Glomerular visceral epithelial cell (primary cell): ENCODE results near the gene CYP2D6.
A peak's percentile ranks its signal among the peaks of the same experiment; 100 is the strongest.

Source experiments
- DNase-seq: peaks from one replicate; pipeline ENCODE4 v3.0.0-alpha.2; 2016; ENCODE audit errors: extremely low spot score

The CYP2D6 gene

DNA sequence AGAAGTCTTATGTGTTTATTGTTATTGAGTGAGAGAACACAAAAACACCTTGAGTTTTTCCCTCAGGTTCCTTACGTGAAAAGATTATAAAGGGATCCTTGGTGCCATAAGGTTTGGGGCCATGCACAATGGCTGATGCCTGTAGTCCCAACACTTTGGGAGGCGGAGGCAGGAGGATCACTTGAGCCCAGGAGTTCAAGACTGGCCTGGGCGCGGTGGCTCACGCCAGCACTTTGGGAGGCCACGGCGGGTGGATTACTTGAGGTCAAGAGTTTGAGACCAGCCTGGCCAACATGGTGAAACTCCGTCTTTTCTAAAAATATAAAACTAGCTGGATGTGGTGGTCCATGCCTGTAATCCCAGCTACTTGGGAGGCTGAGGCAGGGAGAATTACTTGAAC lies 45.7 kb downstream of the CYP2D6 start:
- DNase-seq, result no peak

GRCh38 chr22:42083119-42083518 lies 47.5 kb downstream of the CYP2D6 start:
- DNase-seq, result no peak

DNA sequence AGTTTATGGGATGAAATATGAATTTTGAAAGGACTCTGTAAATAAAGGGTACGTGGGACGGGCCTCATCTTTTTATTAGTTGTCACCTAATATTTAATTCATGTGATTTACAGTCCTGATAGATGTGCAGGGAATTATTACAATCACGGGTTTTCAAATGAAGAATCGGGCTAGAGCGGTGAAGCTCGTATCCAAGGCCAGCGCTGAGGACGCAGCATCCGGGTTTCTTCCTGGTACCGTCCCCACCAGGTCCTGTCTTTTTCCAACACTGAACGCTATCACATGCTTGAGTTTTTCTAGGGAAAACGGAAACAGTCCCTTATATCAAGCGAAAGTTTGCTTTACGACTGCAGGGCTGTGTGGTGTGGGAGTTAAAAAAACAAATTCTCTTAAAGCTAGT lies 50.3 kb downstream of the CYP2D6 start:
- DNase-seq, result peak; percentile 18

DNA sequence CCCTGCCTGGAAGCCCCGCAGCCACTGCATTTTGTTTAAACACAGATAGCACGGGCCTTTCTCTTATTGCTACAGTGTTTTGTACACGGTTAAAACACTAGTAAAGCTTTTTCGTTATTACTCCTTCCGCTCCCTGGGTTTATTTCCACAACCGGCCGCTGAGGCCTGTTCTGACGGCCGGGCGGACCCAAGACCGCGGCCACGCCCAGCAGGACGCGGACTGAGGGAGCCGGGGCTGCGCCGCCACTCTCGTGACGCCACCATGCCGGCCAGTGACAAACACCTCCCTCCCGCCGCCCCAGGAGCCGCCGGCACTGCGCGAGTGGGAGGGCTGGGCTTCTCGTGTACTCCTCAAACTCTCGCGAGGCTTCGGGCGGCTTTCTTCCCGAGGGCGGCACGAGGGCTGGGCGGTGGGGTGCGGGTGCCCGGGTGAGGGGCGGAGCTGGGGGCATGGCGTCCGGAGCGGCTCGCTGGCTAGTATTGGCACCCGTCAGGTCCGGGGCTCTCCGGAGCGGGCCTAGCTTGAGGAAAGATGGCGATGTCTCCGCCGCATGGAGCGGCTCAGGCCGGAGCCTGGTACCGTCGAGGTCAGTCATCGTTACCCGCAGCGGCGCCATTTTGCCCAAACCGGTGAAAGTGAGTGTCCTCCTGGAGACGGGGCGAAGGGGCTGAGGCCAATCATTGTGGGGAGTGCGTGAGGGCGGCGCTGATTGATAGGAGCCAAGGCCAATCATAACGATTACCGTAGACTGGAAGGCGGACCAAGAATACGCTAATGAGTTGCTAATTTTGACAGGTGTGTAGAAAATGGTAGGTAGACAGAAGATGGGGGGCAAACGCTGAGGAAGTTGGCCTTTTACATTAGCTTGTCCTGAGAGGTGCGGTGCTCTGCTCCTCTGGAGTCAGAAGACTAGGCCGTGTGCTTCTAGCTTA lies 51.0 kb downstream of the CYP2D6 start, which contains the start of gene SMDT1:
Gene SMDT1, plus strand, starts transcription at position 382 of the 933 bp plus-strand sequence. Its CDS starts 69 bp downstream, at position 451.
- peak; percentile 97 for DNase-seq

GRCh38 chr22:42078469-42079318 lies 51.9 kb downstream of the CYP2D6 start:
- no peak for DNase-seq

DNA sequence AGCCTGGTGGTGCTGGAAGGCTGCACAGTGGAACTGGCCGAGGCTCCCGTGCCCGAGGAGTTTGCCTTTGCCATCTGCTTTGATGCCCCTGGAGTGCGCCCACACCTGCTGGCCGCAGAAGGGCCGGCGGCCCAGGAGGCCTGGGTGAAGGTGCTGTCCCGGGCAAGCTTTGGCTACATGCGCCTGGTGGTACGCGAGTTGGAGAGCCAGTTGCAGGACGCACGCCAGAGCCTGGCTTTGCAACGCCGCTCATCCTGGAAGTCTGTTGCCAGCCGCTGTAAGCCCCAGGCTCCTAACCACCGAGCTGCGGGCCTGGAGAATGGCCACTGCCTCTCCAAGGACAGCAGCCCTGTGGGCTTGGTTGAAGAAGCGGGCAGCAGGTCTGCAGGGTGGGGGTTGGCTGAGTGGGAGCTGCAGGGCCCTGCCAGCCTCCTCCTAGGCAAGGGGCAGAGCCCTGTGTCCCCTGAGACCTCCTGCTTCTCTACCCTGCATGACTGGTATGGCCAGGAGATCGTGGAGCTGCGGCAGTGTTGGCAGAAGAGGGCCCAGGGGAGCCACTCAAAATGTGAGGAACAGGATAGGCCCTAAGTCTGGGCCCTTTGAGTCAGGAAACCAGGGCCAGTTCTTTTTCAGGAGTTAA lies 53.0 kb downstream of the CYP2D6 start:
- DNase-seq, result no peak

GRCh38 chr22:42076764-42077485 lies 53.7 kb downstream of the CYP2D6 start:
- no peak for DNase-seq
